Large intestine (tissue), 3 donors: Measurements from ENCODE around the gene LRRFIP1. TPM values are rescaled to one million over a fixed set of nuclear protein-coding genes. Genes with fewer than 3 reads are reported as not detected.

Source experiments
- DNase-seq, 2 donors: peaks; one replicate each; pipeline versions ENCODE4 v3.0.0 to v3.0.0-alpha.2; 2013
- H3K27ac ChIP-seq: one replicate; pipeline ENCODE4 v1.5.1; 2013; ENCODE audit warnings: low read length
- H3K27me3 ChIP-seq: 2 replicates; pipeline ENCODE4 v1.6.1; 2013; ENCODE audit warnings: low read length; ENCODE audit not compliant: control insufficient read depth, insufficient read depth
- H3K36me3 ChIP-seq: 2 replicates; pipeline ENCODE4 v1.6.1; 2013; ENCODE audit warnings: low read length; ENCODE audit not compliant: control insufficient read depth, insufficient read depth
- H3K4me1 ChIP-seq: one replicate; pipeline ENCODE4 v1.6.1; 2013; ENCODE audit warnings: low read length; ENCODE audit not compliant: control insufficient read depth, insufficient read depth
- H3K4me3 ChIP-seq: one replicate; pipeline ENCODE4 v1.5.1; 2013; ENCODE audit warnings: low read length
- H3K9me3 ChIP-seq: one replicate; pipeline ENCODE4 v1.6.1; 2013; ENCODE audit warnings: mild to moderate bottlenecking, low read depth, low read length, moderate library complexity; ENCODE audit not compliant: control insufficient read depth
- WGBS: methylation state at CpG from one replicate; pipeline ENCODE4 v1.1.5; 2013; ENCODE audit warnings: low lambda C conversion rate; ENCODE audit not compliant: insufficient coverage; 5-methylcytosine and 5-hydroxymethylcytosine counted together
- polyA plus RNA-seq: library from polyadenylated mRNA; unstranded; fragments of 120-200 nt; gene quantifications from one replicate; pipeline ENCODE4 v1.2.1, GENCODE V29; 2013

Gene LRRFIP1
- polyA plus RNA-seq, 1 donor, result 65.4 TPM

GRCh38 chr2:237697586-237698357, 70.4 kb downstream of the LRRFIP1 start:
- peaks cover 63% of the 10 kb centered on the region for H3K4me1 ChIP-seq
- WGBS, result no CpG with 5 or more reads among the region's 13 CpGs
- H3K36me3 ChIP-seq, result no peaks in the 10 kb centered on the region
- H3K27me3 ChIP-seq, result no peaks in the 10 kb centered on the region
- no peak overlapping the region for H3K27ac ChIP-seq
- no peaks in the 10 kb centered on the region for H3K9me3 ChIP-seq
- no peak for DNase-seq
- no peak overlapping the region for H3K4me3 ChIP-seq

GRCh38 chr2:237698358-237698694, 70.9 kb downstream of the LRRFIP1 start:
- Histone ChIP-seq H3K27me3 (no peaks in the 10 kb centered on the region), H3K9me3 (no peaks in the 10 kb centered on the region), H3K4me3 (no peak overlapping the region), H3K27ac (no peak overlapping the region), H3K4me1 (peaks cover 67% of the 10 kb centered on the region), H3K36me3 (peaks cover under 1% of the 10 kb centered on the region)
- 100% methylated on average over 1 of the region's 5 CpGs for WGBS
- DNase-seq, result no peak

- Histone ChIP-seq H3K27ac (peak overlapping the region; percentile 50), H3K9me3 (no peaks in the 10 kb centered on the region), H3K4me3 (no peak overlapping the region), H3K36me3 (peaks cover 5% of the 10 kb centered on the region), H3K4me1 (peaks cover 62% of the 10 kb centered on the region), H3K27me3 (no peaks in the 10 kb centered on the region)
- WGBS, result no CpG with 5 or more reads among the region's 19 CpGs
- DNase-seq, result no peak
These were observed 72.6 kb downstream of the LRRFIP1 start for GRCh38 chr2:237699870-237700511.

- Histone ChIP-seq H3K27me3 (no peaks in the 10 kb centered on the region), H3K36me3 (peaks cover 5% of the 10 kb centered on the region), H3K4me3 (no peak overlapping the region), H3K4me1 (peaks cover 64% of the 10 kb centered on the region), H3K27ac (peak overlapping the region; percentile 50), H3K9me3 (no peaks in the 10 kb centered on the region)
- DNase-seq, result peak in 1 of 2 donors; percentile 44
- no CpG with 5 or more reads among the region's 13 CpGs for WGBS
These were observed 73.2 kb downstream of the LRRFIP1 start for GRCh38 chr2:237700512-237701032.

- no peak for DNase-seq
- Histone ChIP-seq H3K9me3 (no peaks in the 10 kb centered on the region), H3K36me3 (peaks cover 5% of the 10 kb centered on the region), H3K27ac (peak overlapping the region; percentile 50), H3K4me1 (peaks cover 67% of the 10 kb centered on the region), H3K4me3 (no peak overlapping the region), H3K27me3 (no peaks in the 10 kb centered on the region)
- WGBS, result no CpG with 5 or more reads among the region's 17 CpGs
These were observed 73.9 kb downstream of the LRRFIP1 start for GRCh38 chr2:237701033-237701858.

- WGBS, result no CpG with 5 or more reads among the region's 10 CpGs
- Histone ChIP-seq H3K9me3 (no peaks in the 10 kb centered on the region), H3K4me3 (no peak overlapping the region), H3K27me3 (no peaks in the 10 kb centered on the region), H3K4me1 (peaks cover 60% of the 10 kb centered on the region), H3K36me3 (peaks cover 5% of the 10 kb centered on the region), H3K27ac (peak overlapping the region; percentile 65)
- DNase-seq, result no peak
These were observed 74.5 kb downstream of the LRRFIP1 start for GRCh38 chr2:237701859-237702390.

GRCh38 chr2:237702441-237703391, 75.3 kb downstream of the LRRFIP1 start:
- Histone ChIP-seq H3K27me3 (no peaks in the 10 kb centered on the region), H3K4me3 (no peak overlapping the region), H3K36me3 (peaks cover 5% of the 10 kb centered on the region), H3K9me3 (no peaks in the 10 kb centered on the region), H3K27ac (peak overlapping the region; percentile 65), H3K4me1 (peaks cover 60% of the 10 kb centered on the region)
- peak in 1 of 2 donors; percentile 50 for DNase-seq
- no CpG with 5 or more reads among the region's 17 CpGs for WGBS

GRCh38 chr2:237704501-237705434, 77.4 kb downstream of the LRRFIP1 start:
- no peak overlapping the region for H3K4me3 ChIP-seq
- peaks cover 13% of the 10 kb centered on the region for H3K36me3 ChIP-seq
- peak overlapping the region; percentile 40 for H3K27ac ChIP-seq
- DNase-seq, result peak; percentile 61 to 80
- H3K4me1 ChIP-seq, result peaks cover 55% of the 10 kb centered on the region
- no peaks in the 10 kb centered on the region for H3K9me3 ChIP-seq
- no CpG with 5 or more reads among the region's 15 CpGs for WGBS
- H3K27me3 ChIP-seq, result no peaks in the 10 kb centered on the region

- no peaks in the 10 kb centered on the region for H3K9me3 ChIP-seq
- H3K4me3 ChIP-seq, result no peak overlapping the region
- no peak overlapping the region for H3K27ac ChIP-seq
- DNase-seq, result no peak
- H3K36me3 ChIP-seq, result peaks cover 19% of the 10 kb centered on the region
- WGBS, result no CpG with 5 or more reads among the region's 5 CpGs
- H3K27me3 ChIP-seq, result no peaks in the 10 kb centered on the region
- H3K4me1 ChIP-seq, result peaks cover 41% of the 10 kb centered on the region
These were observed 78.9 kb downstream of the LRRFIP1 start for GRCh38 chr2:237706257-237706656.
